ACC112 (cell line): ENCODE data around the gene RNF121.

Experiments used
- H2AFZ ChIP-seq: fragments of 200-600 bp; sonication (generic); one replicate; pipeline ENCODE4 v1.6.0; 2017; ENCODE audit warnings: antibody characterized with exemption, low read length; ENCODE audit not compliant: unreplicated experiment
- H3K27ac ChIP-seq: fragments of 200-600 bp; sonication (generic); 2 replicates; pipeline ENCODE4 v1.5.1; 2014; ENCODE audit warnings: low read depth, mild to moderate bottlenecking, antibody characterized with exemption, low read length, moderate library complexity
- H3K27me3 ChIP-seq: fragments of 200-600 bp; sonication (generic); 2 replicates; pipeline ENCODE4 v1.6.1; 2014; ENCODE audit warnings: mild to moderate bottlenecking, antibody characterized with exemption, low read length, moderate library complexity, mixed read lengths; ENCODE audit not compliant: insufficient read depth
- H3K36me3 ChIP-seq: fragments of 200-600 bp; sonication (generic); 2 replicates; pipeline ENCODE4 v1.6.1; 2016; ENCODE audit warnings: mild to moderate bottlenecking, antibody characterized with exemption, low read length, moderate library complexity, mixed read lengths; ENCODE audit not compliant: insufficient read depth
- H3K4me1 ChIP-seq: fragments of 200-600 bp; sonication (generic); one replicate; pipeline ENCODE4 v1.6.1; 2016; ENCODE audit warnings: low read length, mixed read lengths; ENCODE audit not compliant: insufficient read depth, unreplicated experiment, control insufficient read depth
- H3K4me3 ChIP-seq: fragments of 200-600 bp; sonication (generic); 2 replicates; pipeline ENCODE4 v1.5.1; 2014; ENCODE audit warnings: mild to moderate bottlenecking, low read depth, low read length
- H3K79me2 ChIP-seq: fragments of 200-600 bp; sonication (generic); one replicate; pipeline ENCODE4 v1.6.0; 2016; ENCODE audit warnings: low read length; ENCODE audit not compliant: control insufficient read depth, unreplicated experiment, insufficient read depth

Gene RNF121

DNA sequence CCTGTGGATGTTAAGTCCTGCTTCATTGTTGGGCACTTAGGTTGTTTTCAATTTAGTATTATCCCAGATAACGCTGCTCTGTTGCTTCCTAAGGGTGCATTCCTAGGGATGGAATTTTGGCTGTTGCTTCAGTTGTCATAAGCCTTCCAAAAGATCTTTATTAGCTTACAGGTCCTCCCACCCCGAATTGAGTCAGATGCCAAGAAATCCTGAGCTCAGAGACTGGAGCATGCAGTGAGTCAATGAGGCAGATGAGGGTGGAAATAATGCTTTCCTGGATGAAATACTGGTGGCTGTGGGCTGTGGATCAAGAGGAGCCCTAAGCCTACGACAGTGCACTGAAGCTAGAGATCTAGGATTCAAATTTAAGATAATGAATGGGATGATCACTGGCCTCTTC, 59.2 kb downstream of the RNF121 start:
- Histone ChIP-seq H3K27ac (no peak overlapping the region), H3K36me3 (peaks cover 5% of the 10 kb centered on the region; the same call in 1 of the 2 replicates), H3K79me2 (no peaks in the 10 kb centered on the region), H3K27me3 (no peaks in the 10 kb centered on the region), H3K4me3 (no peak overlapping the region), H3K4me1 (no peaks in the 10 kb centered on the region), H2AFZ (no peak overlapping the region)

DNA sequence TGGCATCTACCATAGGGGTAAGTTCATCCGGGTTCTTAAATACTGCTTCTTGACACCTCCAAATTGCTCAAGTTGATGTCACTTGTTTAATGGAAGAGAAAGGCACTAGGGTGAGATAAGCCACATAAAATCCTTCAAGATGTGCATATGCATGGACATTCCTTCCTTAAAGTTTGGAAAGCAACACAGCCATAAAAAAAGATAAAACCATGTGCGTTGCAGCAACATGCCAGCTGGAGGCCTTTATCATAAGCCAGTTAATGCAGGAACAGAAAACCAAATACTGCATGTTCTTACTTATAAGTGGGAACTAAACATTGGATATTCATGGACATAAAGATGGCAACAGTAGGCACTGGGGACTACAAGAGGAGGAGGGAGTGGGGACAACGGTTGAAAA, 61.9 kb downstream of the RNF121 start:
- no peak overlapping the region for H2AFZ ChIP-seq
- H3K27ac ChIP-seq, result no peak overlapping the region
- no peak overlapping the region for H3K4me3 ChIP-seq

DNA sequence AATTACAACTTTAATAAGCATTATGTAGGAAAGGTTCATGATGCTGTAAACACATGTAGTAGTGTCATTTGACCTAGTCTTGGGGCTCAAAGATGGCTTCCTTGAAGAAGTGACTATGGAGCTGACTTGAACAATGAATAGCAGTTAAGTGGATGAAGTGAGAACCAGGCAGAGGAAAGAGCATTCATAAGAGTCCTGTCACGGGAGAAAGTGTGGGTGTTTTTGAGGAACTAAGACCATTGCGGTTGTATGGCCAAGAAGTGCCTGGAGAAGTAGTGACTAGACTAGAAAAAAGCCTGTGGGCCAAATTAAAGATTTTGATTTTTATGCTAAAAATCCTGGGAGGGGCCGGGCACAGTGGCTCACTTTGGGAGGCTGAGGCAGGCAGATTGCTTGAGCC, 62.6 kb downstream of the RNF121 start:
- Histone ChIP-seq H2AFZ (no peak overlapping the region), H3K27me3 (no peaks in the 10 kb centered on the region), H3K4me3 (no peak overlapping the region), H3K27ac (no peak overlapping the region), H3K79me2 (no peaks in the 10 kb centered on the region), H3K36me3 (peaks cover 5% of the 10 kb centered on the region; the same call in 1 of the 2 replicates), H3K4me1 (no peaks in the 10 kb centered on the region)

More for the DNA sequence above, 61.9 kb downstream of the RNF121 start:
- Histone ChIP-seq H3K27me3 (no peaks in the 10 kb centered on the region), H3K36me3 (peaks cover 5% of the 10 kb centered on the region; the same call in 1 of the 2 replicates), H3K79me2 (no peaks in the 10 kb centered on the region), H3K4me1 (no peaks in the 10 kb centered on the region)

DNA sequence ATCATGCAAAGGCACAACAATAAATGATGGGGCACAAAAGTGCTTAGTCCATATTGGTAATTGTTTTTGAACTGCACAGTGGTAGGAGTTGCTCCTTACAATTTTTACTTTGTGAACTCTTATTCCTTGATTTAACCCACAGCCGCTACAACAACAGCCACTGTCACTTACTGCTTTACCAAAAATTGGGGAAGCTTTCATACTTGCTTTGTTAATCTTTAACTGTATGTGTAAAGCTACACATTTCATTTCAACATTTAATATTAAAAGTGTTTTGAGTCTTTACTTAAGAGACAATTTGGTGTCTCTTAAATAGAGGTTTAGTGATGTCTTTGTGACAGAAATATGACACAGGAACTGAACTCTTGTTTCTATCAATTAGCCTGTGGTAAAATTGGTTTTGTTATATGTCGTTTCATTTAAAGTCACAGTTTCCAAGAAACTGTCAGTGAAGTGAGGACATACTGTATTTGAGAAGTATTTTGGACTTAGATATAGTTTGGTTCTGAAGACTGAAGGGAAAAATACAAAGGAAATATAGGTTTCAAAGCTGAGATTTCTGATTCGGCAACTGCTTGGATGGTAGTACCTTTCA, 63.4 kb downstream of the RNF121 start:
- no peaks in the 10 kb centered on the region for H3K4me1 ChIP-seq
- H3K27ac ChIP-seq, result no peak overlapping the region
- H3K27me3 ChIP-seq, result no peaks in the 10 kb centered on the region
- peaks cover 5% of the 10 kb centered on the region; the same call in 1 of the 2 replicates for H3K36me3 ChIP-seq
- no peaks in the 10 kb centered on the region for H3K79me2 ChIP-seq
- no peak overlapping the region for H2AFZ ChIP-seq
- no peak overlapping the region for H3K4me3 ChIP-seq

DNA sequence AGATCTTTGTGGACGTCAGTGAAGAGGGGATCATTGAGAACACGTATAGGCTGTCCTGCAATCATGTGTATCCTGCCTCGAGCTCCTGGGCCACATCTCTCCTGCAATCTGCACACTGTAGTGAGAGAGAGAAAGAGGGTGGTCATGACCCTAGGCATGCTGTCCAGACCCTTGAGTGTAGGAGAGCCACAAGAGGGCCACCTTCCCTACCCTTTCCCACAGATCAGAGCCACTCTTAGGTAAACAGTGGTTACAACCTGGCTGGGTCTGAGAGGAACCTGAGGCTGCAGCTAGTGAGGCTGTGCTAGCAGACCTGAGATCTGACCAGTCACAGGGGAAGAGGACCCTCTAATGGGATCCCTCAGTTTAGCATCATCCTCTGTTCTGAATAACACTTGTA, 65.9 kb downstream of the RNF121 start:
- Histone ChIP-seq H3K27me3 (no peaks in the 10 kb centered on the region), H3K4me3 (no peak overlapping the region), H3K36me3 (peaks cover 5% of the 10 kb centered on the region; the same call in 1 of the 2 replicates), H2AFZ (no peak overlapping the region), H3K27ac (no peak overlapping the region), H3K79me2 (no peaks in the 10 kb centered on the region), H3K4me1 (peaks cover 7% of the 10 kb centered on the region)

DNA sequence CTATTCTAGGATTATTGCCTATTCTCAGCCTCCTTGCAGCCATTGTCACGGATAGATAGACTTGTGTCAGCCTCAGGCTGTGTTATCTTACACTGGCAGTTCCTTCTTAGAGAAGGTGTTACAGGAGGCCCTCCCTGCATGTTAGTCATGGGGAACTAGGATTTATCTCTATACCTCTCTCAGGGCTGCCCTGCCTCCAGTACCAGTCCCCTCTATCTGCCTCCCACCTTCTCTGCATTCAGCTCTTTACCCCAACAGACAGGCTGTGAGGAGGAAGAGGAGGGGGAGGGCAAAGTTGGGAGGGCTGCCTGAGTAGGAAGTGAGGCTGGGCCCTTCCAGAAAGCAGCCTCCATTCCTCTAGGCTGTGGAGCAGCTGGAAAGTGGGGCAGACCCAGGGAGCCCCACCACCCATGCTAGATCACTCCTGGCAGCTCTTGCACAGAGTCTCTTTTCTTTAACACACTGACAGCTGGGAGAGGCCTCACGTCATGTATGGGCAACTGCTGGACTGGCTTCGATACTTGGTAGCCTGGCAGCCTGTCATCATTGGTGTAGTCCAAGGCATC, 67.0 kb downstream of the RNF121 start:
- no peaks in the 10 kb centered on the region for H3K27me3 ChIP-seq
- peaks cover under 1% of the 10 kb centered on the region; the same call in 1 of the 2 replicates for H3K36me3 ChIP-seq
- H3K27ac ChIP-seq, result no peak overlapping the region
- peaks cover 9% of the 10 kb centered on the region for H3K4me1 ChIP-seq
- H2AFZ ChIP-seq, result no peak overlapping the region
- no peaks in the 10 kb centered on the region for H3K79me2 ChIP-seq
- H3K4me3 ChIP-seq, result no peak overlapping the region

DNA sequence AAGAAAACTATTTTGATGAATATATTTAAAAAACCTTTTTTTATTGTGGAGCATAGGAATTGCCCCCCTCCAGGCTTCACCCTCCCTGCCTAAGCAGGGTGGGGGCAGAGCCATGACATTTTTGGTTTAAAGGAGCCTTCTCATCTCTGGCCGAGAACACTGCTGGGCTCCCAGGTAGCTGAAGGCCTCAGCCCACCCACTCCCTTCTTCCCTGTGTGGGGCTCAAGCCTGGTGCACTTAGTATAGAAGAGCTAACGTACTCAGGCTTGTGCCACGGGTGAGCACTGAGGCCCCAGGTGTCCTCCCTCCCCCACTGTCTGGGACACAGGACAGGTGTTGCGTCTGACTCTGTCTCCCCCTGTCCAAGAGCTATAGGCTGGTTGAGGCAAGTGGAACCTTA, 67.7 kb downstream of the RNF121 start:
- H3K36me3 ChIP-seq, result no peaks in the 10 kb centered on the region
- no peak overlapping the region for H3K27ac ChIP-seq
- no peak overlapping the region for H3K4me3 ChIP-seq
- H2AFZ ChIP-seq, result no peak overlapping the region
- H3K27me3 ChIP-seq, result no peaks in the 10 kb centered on the region
- no peaks in the 10 kb centered on the region for H3K79me2 ChIP-seq
- H3K4me1 ChIP-seq, result peaks cover 9% of the 10 kb centered on the region

DNA sequence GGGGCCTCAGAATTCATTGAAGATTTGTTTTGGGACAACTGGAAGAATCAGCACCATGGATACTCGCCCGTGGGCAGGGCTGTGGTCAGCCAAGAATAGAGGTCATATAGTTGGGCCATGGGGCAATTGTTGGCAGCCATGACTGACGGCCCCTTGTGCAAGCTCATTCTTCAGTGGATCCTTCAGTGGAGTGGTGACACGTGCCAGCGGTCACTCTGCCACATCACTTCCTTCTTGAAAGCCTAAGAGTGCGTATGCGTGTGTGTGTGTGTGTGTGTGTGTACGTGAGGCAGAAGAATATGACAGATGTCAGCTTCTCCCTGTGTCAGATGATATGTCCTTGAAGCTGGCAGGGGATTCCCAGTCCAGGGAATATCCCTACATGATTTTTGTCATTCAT, 68.1 kb downstream of the RNF121 start:
- no peaks in the 10 kb centered on the region for H3K79me2 ChIP-seq
- no peak overlapping the region for H3K4me3 ChIP-seq
- H3K4me1 ChIP-seq, result peaks cover 9% of the 10 kb centered on the region
- no peak overlapping the region for H3K27ac ChIP-seq
- no peak overlapping the region for H2AFZ ChIP-seq
- H3K36me3 ChIP-seq, result no peaks in the 10 kb centered on the region
- no peaks in the 10 kb centered on the region for H3K27me3 ChIP-seq

DNA sequence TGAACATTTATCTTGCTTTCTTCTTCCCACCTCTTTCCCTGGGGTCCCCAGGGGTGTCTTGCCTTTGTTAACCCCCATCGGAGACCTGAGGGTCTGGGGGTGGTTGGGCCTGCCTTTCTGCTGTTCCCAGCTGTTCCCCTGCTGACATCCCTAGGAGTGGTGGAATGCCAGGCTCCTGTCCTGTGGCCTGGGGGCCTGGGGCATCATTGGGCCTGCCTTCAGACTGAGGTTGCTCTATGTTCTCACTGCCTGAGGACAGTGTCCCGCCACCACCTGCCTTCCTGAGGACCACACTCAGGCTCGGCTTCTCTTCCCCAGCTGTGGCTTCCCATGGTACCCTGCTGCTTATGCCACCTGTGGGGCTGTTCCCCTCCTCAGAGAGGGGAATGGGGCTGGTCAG, 68.7 kb downstream of the RNF121 start:
- no peak overlapping the region for H2AFZ ChIP-seq
- no peak overlapping the region for H3K4me3 ChIP-seq
- peaks cover 9% of the 10 kb centered on the region for H3K4me1 ChIP-seq
- no peak overlapping the region for H3K27ac ChIP-seq
- no peaks in the 10 kb centered on the region for H3K36me3 ChIP-seq
- no peaks in the 10 kb centered on the region for H3K27me3 ChIP-seq
- H3K79me2 ChIP-seq, result no peaks in the 10 kb centered on the region

DNA sequence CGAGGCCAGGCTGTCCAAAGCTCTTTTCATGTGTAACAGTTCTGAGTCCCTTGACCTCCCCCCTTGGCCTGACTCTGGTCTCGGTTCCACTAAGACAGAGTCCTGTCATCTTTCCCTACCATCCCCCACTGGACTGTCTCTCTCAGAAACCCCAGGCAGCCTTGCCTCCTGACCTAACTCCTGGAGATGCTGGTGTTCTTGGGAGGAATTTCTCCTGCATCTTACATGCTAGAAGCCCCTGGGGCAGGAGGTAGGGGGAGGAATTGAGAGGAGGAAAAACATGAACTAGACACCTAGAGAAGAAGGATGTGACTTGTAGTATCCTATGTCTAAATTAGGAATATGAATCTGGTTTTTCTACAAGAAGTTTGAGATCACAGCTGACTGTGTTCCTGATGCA, 69.2 kb downstream of the RNF121 start:
- peaks cover 9% of the 10 kb centered on the region for H3K4me1 ChIP-seq
- no peaks in the 10 kb centered on the region for H3K79me2 ChIP-seq
- H3K27ac ChIP-seq, result no peak overlapping the region
- H3K36me3 ChIP-seq, result no peaks in the 10 kb centered on the region
- no peak overlapping the region for H3K4me3 ChIP-seq
- H3K27me3 ChIP-seq, result no peaks in the 10 kb centered on the region
- H2AFZ ChIP-seq, result no peak overlapping the region

DNA sequence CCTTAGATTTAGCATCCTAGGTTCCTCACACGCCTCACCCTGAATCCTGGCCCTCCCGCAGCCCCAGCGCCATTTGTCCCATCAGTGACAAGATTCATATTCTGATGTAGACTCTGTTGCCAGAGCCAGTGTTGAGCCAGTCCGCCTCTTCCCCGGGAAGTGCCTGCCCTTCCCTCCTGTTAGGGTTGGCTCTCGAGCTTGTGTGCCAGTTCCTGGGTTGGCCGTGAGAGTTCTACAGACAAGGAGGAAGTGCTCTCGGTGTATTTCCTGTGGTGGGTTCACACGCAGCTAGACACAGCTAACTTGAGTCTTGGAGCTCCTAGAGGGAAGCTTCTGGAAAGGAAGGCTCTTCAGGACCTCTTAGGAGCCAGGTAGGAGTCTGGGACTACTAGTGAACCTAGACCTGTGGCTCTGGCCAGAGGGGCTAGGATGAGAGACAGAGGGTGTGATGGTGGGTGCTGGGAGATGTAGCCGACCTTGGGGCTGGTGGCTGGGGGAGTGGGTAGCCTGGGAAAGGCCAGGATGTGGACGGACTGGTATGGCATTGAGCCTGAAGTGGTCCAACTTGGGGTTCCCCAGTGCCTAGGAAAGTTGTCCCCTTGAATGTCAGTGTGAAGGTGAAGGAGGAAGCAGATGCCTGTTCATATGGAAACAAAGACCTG, 69.9 kb downstream of the RNF121 start, which contains the start of gene IL18BP:
Gene IL18BP, plus strand, starts transcription at position 261 of the 662 bp plus-strand sequence. CDS start 1,076 bp downstream, outside the sequence.
- no peaks in the 10 kb centered on the region for H3K36me3 ChIP-seq
- no peaks in the 10 kb centered on the region for H3K27me3 ChIP-seq
- peak within 1 kb of the TSS; percentile 58; the same call in 1 of the 2 replicates for H3K4me3 ChIP-seq
- H3K79me2 ChIP-seq, result no peaks in the 10 kb centered on the region
- peak within 1 kb of the TSS; percentile 36 for H3K27ac ChIP-seq
- H2AFZ ChIP-seq, result no peak within 1 kb of the TSS
- peaks cover 9% of the 10 kb centered on the region for H3K4me1 ChIP-seq
